BLaER1 (cell line): ENCODE measurements around the gene C10orf120.

ENCODE experiments used
- H3K27ac ChIP-seq: shearing (Covaris generic); formaldehyde crosslinking; 2 replicates; pipeline ENCODE4 v1.8.1; 2022
- H3K27me3 ChIP-seq: shearing (Covaris generic); formaldehyde crosslinking; 2 replicates; pipeline ENCODE4 v1.8.1; 2022
- H3K36me3 ChIP-seq: shearing (Covaris generic); formaldehyde crosslinking; 2 replicates; pipeline ENCODE4 v1.8.1; 2022
- H3K4me1 ChIP-seq: shearing (Covaris generic); formaldehyde crosslinking; 2 replicates; pipeline ENCODE4 v1.8.1; 2022
- H3K4me2 ChIP-seq: shearing (Covaris generic); formaldehyde crosslinking; 2 replicates; pipeline ENCODE4 v1.8.1; 2022
- H3K4me3 ChIP-seq: shearing (Covaris generic); formaldehyde crosslinking; 2 replicates; pipeline ENCODE4 v1.8.1; 2022
- H3K9ac ChIP-seq: shearing (Covaris generic); formaldehyde crosslinking; 2 replicates; pipeline ENCODE4 v1.8.1; 2022
- H3K9me3 ChIP-seq: shearing (Covaris generic); formaldehyde crosslinking; 2 replicates; pipeline ENCODE4 v1.8.1; 2022
- H4K20me1 ChIP-seq: shearing (Covaris generic); formaldehyde crosslinking; 2 replicates; pipeline ENCODE4 v1.8.1; 2022
- Cebpa-rat ChIP-seq: shearing (Covaris generic); IDR thresholded peaks from 2 replicates; pipeline ENCODE4 v1.8.1; 2022

Gene C10orf120

DNA sequence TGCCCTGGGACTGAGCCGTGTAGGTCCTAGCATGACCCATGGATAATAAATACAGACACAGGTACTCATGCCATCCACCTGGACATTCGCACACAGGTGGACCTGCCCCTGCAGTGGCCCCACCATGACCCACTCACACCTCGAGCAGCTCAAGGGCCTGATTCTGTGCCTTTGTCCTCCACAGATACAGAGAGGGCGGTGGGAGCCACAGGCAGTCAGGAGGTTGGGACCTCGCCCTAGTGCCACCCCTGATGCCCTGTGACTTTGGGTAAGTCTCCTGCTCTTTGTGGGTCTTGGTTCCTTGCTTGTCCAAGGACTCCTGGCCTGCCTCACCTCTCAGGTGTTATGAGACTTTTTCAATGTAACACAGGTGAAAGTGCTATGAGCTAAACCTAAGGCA is 42.9 kb downstream of the C10orf120 start:
- H3K4me1 ChIP-seq = no peaks in the 10 kb centered on the region
- no peak for TF ChIP-seq Cebpa-rat
- H3K9me3 ChIP-seq = no peaks in the 10 kb centered on the region
- no peaks in the 10 kb centered on the region for H3K36me3 ChIP-seq
- no peak overlapping the region for H3K4me2 ChIP-seq
- H3K27ac ChIP-seq = no peak overlapping the region
- H3K4me3 ChIP-seq = no peak overlapping the region
- no peaks in the 10 kb centered on the region for H4K20me1 ChIP-seq
- H3K27me3 ChIP-seq = no peaks in the 10 kb centered on the region
- no peak overlapping the region for H3K9ac ChIP-seq

DNA sequence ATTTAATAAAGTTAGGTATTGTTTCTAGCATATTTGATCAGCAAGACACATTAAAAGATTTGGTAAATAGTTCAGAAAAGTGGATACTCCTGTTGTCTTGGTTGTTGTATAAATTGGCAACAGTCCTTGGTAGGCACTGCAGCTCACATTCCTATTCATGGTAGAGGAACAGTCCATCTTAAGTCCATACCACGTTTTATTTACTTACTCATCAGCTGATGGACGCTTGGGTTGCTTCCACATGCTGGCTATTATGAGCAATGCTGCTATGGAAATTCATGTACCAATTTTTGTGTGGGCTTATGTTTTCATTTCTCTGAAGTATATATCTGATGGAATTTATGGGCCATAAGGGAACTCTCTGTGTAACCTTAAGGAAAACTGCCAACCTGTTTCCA is 43.3 kb downstream of the C10orf120 start:
- no peak overlapping the region for H3K4me2 ChIP-seq
- no peak overlapping the region for H3K27ac ChIP-seq
- TF ChIP-seq Cebpa-rat = no peak

DNA sequence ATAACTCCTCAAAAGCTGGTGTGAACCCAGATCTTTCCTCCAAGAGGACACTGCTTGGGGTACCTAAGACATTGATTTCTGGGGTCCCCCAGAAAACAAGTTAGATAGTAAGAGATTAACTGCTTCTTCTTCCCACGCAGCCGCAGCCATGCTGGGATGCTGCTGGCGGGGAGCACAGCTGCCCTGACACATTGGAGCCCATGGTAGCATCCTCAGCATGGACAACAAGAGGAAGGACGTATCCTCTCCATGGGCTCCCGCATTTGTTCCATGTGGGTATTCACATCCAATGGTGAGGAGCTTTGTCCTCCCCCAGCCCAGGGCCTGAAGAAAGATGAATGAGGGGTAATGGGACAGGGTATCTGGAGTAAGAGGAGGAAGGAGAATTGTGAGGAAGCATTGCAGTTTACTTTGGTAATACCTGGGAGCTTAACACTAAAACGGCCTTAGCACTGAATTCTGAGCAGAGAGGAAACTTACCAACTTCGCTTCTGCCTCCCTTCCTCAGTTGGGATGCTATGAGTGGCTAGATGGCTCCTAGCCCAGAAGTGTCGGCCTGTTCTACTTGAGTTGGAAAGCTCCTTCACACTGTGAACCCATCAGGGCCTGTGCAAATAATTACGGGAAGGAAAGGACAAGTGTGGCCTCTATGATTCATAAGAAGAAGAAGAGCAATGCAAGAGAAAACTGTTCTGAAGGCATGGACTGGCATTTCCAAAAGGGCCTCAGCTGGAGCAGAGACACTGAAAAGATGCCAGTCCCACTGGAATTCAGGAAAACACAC is 43.9 kb downstream of the C10orf120 start:
- Histone ChIP-seq H3K9ac (no peak overlapping the region), H3K4me1 (no peaks in the 10 kb centered on the region), H3K4me3 (no peak overlapping the region), H3K27ac (no peak overlapping the region), H3K9me3 (no peaks in the 10 kb centered on the region), H3K27me3 (no peaks in the 10 kb centered on the region), H3K4me2 (no peak overlapping the region), H4K20me1 (no peaks in the 10 kb centered on the region), H3K36me3 (no peaks in the 10 kb centered on the region)
- no peak for TF ChIP-seq Cebpa-rat

More for the DNA sequence above, 43.3 kb downstream of the C10orf120 start:
- Histone ChIP-seq H3K9ac (no peak overlapping the region), H3K27me3 (no peaks in the 10 kb centered on the region), H3K36me3 (no peaks in the 10 kb centered on the region), H3K4me3 (no peak overlapping the region), H4K20me1 (no peaks in the 10 kb centered on the region), H3K4me1 (no peaks in the 10 kb centered on the region), H3K9me3 (no peaks in the 10 kb centered on the region)

DNA sequence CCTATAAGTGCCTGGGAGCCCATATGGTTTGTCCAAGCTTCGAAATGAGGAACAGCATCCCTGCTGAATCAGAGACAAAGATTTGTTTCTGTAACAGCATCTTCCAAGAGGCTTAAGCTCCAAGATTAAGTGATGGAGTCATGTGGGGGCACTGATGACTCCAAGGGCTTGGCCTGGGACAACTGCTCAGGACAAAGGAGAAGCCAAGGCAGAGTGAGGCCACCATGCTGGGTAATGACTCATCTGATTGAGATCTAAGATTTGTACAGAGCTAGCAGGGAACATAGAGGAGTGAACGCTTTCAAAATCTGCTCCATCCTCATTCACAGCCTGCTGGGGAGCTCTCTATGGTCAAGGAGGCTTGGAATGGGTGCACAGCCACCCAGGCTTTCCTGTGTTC is 49.3 kb downstream of the C10orf120 start:
- Histone ChIP-seq H3K9ac (no peak overlapping the region), H3K4me1 (peaks cover under 1% of the 10 kb centered on the region; the same call in 1 of the 2 replicates), H4K20me1 (no peaks in the 10 kb centered on the region), H3K27me3 (no peaks in the 10 kb centered on the region), H3K36me3 (no peaks in the 10 kb centered on the region), H3K27ac (no peak overlapping the region), H3K9me3 (no peaks in the 10 kb centered on the region), H3K4me3 (no peak overlapping the region), H3K4me2 (no peak overlapping the region)
- no peak for TF ChIP-seq Cebpa-rat

DNA sequence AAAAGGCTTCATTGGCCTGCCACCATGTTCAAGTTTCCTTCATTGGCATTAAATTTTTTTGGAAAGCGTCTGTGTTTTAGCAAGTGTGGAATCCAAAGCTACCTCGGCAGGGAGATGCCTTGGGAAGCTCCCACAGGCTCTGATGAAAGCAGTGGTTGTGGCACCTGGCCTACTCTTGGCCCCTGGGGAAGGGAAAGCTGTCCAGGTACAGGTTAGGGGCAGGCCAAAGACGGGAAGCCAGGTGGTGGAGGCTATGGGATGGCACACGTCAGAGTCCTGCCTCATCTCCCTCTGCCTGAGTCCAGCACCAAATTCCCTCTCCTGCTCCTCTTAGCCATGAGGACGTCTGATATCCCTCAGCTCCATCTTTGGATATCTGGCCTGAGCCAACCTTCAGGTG is 49.7 kb downstream of the C10orf120 start:
- H3K36me3 ChIP-seq = no peaks in the 10 kb centered on the region
- peaks cover 4% of the 10 kb centered on the region for H3K4me1 ChIP-seq
- no peak overlapping the region for H3K9ac ChIP-seq
- no peak overlapping the region for H3K4me2 ChIP-seq
- H4K20me1 ChIP-seq = no peaks in the 10 kb centered on the region
- no peak overlapping the region for H3K27ac ChIP-seq
- no peaks in the 10 kb centered on the region for H3K9me3 ChIP-seq
- H3K4me3 ChIP-seq = no peak overlapping the region
- no peaks in the 10 kb centered on the region for H3K27me3 ChIP-seq
- TF ChIP-seq Cebpa-rat = no peak

DNA sequence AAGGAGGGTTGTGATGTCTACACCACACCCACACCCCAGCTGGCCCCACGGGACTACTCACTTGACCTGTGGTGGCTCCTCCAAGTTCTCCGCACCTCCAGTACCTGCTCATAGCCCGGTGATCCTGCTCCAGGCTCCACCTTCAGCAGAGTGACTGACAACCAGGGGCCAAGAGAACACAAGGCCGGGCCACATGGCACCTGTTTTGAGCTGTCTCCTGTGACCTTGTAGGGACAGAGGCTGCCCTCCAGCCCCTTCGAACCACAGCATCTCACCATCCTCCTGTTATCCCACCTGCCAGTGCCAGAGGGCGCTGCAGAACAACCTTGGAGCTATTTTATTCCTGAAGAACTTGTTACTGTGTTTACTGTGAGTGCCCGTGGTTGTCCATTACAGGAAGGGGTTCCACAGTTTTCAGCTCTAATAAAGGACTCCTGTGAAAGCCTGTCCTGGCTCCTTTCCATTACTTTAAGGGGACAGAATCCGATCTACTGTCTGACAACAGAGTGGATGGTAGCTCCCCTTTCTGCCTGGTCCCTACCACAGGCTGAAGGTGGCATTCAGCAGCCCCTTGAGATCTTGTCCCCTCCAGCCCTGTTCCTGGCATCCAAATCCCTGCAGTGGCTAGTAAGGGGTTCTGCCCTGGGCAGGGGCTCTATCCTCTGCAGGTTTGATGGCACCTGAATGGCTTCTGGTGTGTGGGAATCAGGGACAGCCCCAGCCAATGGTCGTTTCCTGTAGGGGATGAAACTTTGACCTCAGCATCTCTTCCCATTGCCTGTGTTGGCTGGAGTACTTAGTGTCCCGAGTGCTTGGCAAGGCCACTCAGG is 50.8 kb downstream of the C10orf120 start:
- TF ChIP-seq Cebpa-rat = no peak
- H3K9me3 ChIP-seq = no peaks in the 10 kb centered on the region
- no peak overlapping the region for H3K4me2 ChIP-seq
- no peaks in the 10 kb centered on the region for H3K36me3 ChIP-seq
- H3K9ac ChIP-seq = no peak overlapping the region
- H3K27ac ChIP-seq = no peak overlapping the region
- no peaks in the 10 kb centered on the region for H4K20me1 ChIP-seq
- H3K4me3 ChIP-seq = no peak overlapping the region
- H3K4me1 ChIP-seq = peaks cover 11% of the 10 kb centered on the region
- no peaks in the 10 kb centered on the region for H3K27me3 ChIP-seq
